ENCODE measurements around the gene TNFAIP8L3. TPM values are rescaled to one million over a fixed set of nuclear protein-coding genes. Genes with fewer than 3 reads are reported as not detected.

Gene TNFAIP8L3
- polyA plus RNA-seq, 2 of the 4 experiments (the other 2 are of a cell fraction) = 0.26 to 1.8 TPM

- Histone ChIP-seq H3K4me3 (no peak overlapping the region), H3K27ac (no peak overlapping the region), H3K4me1 (peaks cover under 1% of the 10 kb centered on the region; the same call in 1 of the 3 replicates), H3K4me2 (no peak overlapping the region), H3K9me3 (no peaks in the 10 kb centered on the region)
- ATAC-seq (no peak), DNase-seq (ENCODE audit: low read depth in 1 of 2, low spot score in 1 of 2) (peak in 1 of 2 experiments; percentile 27), FAIRE-seq (no peak)
- ChIA-PET POLR2A (no interaction called here), CTCF (interaction anchor here (1.2 to 1.4 kb wide), 2 partner anchors 16 to 205 kb away, joined by 3 read pairs; no protein-coding TSS in a partner anchor)
- 12% methylated on average over 4 of the region's 4 CpGs for WGBS (ENCODE audit: missing lambda C conversion rate)
- TF ChIP-seq PBX3 (IDR thresholded peaks at IDR 0.05) (no peak), HES2 (IDR thresholded peaks at IDR 0.05) (no peak), SMC3 (IDR thresholded peaks at IDR 0.05) (no peak), CBX8 (IDR thresholded peaks at IDR 0.05) (no peak), FOSB (CRISPR knock-in tag; IDR thresholded peaks at IDR 0.05) (no peak), HEYL (CRISPR knock-in tag; IDR thresholded peaks at IDR 0.05) (no peak), RFX5 (IDR thresholded peaks at IDR 0.05) (no peak), FOSL2 (IDR thresholded peaks at IDR 0.05) (no peak), FOSL2 (CRISPR knock-in tag; IDR thresholded peaks at IDR 0.05) (no peak), ZSCAN20 (CRISPR knock-in tag; IDR thresholded peaks at IDR 0.05) (no peak), FOXS1 (CRISPR knock-in tag; IDR thresholded peaks at IDR 0.05) (no peak), POLR2AphosphoS2 (conservative IDR thresholded peaks at IDR 0.05; ENCODE audit: low read length) (no peak), RNF2 (IDR thresholded peaks at IDR 0.05; ENCODE audit: borderline replicate concordance, low read depth) (no peak)
- TF ChIP-seq, protein P1, sequence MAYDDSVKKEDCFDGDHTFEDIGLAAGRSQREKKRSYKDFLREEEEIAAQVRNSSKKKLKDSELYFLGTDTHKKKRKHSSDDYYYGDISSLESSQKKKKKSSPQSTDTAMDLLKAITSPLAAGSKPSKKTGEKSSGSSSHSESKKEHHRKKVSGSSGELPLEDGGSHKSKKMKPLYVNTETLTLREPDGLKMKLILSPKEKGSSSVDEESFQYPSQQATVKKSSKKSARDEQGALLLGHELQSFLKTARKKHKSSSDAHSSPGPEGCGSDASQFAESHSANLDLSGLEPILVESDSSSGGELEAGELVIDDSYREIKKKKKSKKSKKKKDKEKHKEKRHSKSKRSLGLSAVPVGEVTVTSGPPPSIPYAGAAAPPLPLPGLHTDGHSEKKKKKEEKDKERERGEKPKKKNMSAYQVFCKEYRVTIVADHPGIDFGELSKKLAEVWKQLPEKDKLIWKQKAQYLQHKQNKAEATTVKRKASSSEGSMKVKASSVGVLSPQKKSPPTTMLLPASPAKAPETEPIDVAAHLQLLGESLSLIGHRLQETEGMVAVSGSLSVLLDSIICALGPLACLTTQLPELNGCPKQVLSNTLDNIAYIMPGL (CRISPR knock-in tag; IDR thresholded peaks at IDR 0.05; ENCODE audit: borderline replicate concordance) = no peak
- TF ChIP-seq, protein P2, sequence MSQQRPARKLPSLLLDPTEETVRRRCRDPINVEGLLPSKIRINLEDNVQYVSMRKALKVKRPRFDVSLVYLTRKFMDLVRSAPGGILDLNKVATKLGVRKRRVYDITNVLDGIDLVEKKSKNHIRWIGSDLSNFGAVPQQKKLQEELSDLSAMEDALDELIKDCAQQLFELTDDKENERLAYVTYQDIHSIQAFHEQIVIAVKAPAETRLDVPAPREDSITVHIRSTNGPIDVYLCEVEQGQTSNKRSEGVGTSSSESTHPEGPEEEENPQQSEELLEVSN (IDR thresholded peaks at IDR 0.05; ENCODE audit: borderline replicate concordance, low read depth) = no peak
Measured at GRCh38 chr15:51089699-51090453, 4.8 kb downstream of the TNFAIP8L3 start.

DNA sequence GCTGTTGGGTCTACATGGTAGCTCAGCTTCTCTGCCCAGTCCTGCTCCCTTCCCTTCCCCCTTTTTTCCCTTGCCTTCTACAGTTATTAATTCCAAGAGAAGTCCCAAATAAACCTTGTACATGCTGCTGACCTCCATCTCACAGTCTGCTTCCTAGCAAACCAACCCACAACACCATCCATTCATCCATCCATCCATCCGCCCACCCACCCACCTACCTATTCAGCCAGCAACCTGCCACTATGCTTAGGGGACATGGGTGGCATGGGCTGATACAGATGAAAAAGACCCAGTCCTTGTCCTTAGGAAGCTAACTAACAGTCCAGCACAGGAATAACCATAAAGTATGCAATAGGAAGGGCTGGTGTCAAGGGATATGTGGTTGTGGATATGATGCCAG lies 5.7 kb downstream of the TNFAIP8L3 start:
- 53% methylated on average over 1 of the region's 1 CpG for WGBS (ENCODE audit: missing lambda C conversion rate)
- ChIA-PET CTCF (interaction anchor here (1.2 to 1.4 kb wide), 2 partner anchors 16 to 180 kb away, joined by 3 read pairs; partner anchors contain the start of gene AP4E1), POLR2A (no interaction called here)

More for the DNA sequence above, 5.7 kb downstream of the TNFAIP8L3 start:
- FAIRE-seq (no peak), ATAC-seq (no peak), DNase-seq (ENCODE audit: low read depth in 1 of 2, low spot score in 1 of 2) (no peak)
- H3K27ac ChIP-seq = no peak overlapping the region
- H3K9me3 ChIP-seq = no peaks in the 10 kb centered on the region
- TF ChIP-seq, protein P3, sequence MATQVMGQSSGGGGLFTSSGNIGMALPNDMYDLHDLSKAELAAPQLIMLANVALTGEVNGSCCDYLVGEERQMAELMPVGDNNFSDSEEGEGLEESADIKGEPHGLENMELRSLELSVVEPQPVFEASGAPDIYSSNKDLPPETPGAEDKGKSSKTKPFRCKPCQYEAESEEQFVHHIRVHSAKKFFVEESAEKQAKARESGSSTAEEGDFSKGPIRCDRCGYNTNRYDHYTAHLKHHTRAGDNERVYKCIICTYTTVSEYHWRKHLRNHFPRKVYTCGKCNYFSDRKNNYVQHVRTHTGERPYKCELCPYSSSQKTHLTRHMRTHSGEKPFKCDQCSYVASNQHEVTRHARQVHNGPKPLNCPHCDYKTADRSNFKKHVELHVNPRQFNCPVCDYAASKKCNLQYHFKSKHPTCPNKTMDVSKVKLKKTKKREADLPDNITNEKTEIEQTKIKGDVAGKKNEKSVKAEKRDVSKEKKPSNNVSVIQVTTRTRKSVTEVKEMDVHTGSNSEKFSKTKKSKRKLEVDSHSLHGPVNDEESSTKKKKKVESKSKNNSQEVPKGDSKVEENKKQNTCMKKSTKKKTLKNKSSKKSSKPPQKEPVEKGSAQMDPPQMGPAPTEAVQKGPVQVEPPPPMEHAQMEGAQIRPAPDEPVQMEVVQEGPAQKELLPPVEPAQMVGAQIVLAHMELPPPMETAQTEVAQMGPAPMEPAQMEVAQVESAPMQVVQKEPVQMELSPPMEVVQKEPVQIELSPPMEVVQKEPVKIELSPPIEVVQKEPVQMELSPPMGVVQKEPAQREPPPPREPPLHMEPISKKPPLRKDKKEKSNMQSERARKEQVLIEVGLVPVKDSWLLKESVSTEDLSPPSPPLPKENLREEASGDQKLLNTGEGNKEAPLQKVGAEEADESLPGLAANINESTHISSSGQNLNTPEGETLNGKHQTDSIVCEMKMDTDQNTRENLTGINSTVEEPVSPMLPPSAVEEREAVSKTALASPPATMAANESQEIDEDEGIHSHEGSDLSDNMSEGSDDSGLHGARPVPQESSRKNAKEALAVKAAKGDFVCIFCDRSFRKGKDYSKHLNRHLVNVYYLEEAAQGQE (IDR thresholded peaks at IDR 0.05) = no peak
- TF ChIP-seq RCOR1 (IDR thresholded peaks at IDR 0.05; ENCODE audit: low read depth, low read length) (no peak), HOXB13 (CRISPR knock-in tag; IDR thresholded peaks at IDR 0.05; ENCODE audit: low read depth) (no peak), MYC (IDR thresholded peaks at IDR 0.05; ENCODE audit: borderline replicate concordance, low read length) (no peak), EP300 (IDR thresholded peaks at IDR 0.05) (no peak), MAZ (IDR thresholded peaks at IDR 0.05; ENCODE audit: borderline replicate concordance, low read depth, low read length) (no peak), USF2 (IDR thresholded peaks at IDR 0.05) (no peak)
- H3K4me2 ChIP-seq = no peak overlapping the region
- peaks cover 9% of the 10 kb centered on the region; the same call in 2 of the 3 replicates for H3K4me1 ChIP-seq
- no peak overlapping the region for H3K4me3 ChIP-seq
